ENCODE data around the gene CRYBB2.
"Not testable (repeated sequence)": the region's sequence is repeated elsewhere in the genome, so short reads cannot be mapped to it uniquely, and the experiment has no call there.

Gene CRYBB2

GRCh38 chr22:25237503-25237902 is 18.1 kb downstream of the CRYBB2 start:
- DNase-seq = no peak

GRCh38 chr22:25238058-25238457 is 18.6 kb downstream of the CRYBB2 start:
- DNase-seq = not testable (repeated sequence)

GRCh38 chr22:25255169-25255568 is 35.7 kb downstream of the CRYBB2 start:
- DNase-seq = not testable (repeated sequence)

- DNase-seq = not testable (repeated sequence)
Observed at GRCh38 chr22:25267567-25267966, 48.1 kb downstream of the CRYBB2 start.

- not testable (repeated sequence) for DNase-seq
Observed at GRCh38 chr22:25268902-25269301, 49.5 kb downstream of the CRYBB2 start.

- DNase-seq = peak; percentile 3
Observed at GRCh38 chr22:25270061-25270460, 50.6 kb downstream of the CRYBB2 start.

GRCh38 chr22:25273231-25273630 is 53.8 kb downstream of the CRYBB2 start:
- not testable (repeated sequence) for DNase-seq

- DNase-seq = not testable (repeated sequence)
Observed at GRCh38 chr22:25273928-25274327, 54.5 kb downstream of the CRYBB2 start.

- DNase-seq = not testable (repeated sequence)
Observed at GRCh38 chr22:25280118-25280517, 60.7 kb downstream of the CRYBB2 start.
